K562 (cell line): ENCODE measurements around the gene RHOBTB3. TPM values are rescaled to one million over a fixed set of nuclear protein-coding genes. Genes with fewer than 3 reads are reported as not detected.

ENCODE experiments used
- C11orf30 ChIP-seq: fragments of 450-650 bp; IDR thresholded peaks from 2 replicates; pipeline ENCODE4 v1.6.1; 2016; ENCODE audit warnings: low read depth, mild to moderate bottlenecking
- CBFA2T3 ChIP-seq: fragments of 450-650 bp; IDR thresholded peaks from 2 replicates; pipeline ENCODE4 v1.6.1; 2017
- CREBBP ChIP-seq: IDR thresholded peaks from one replicate; pipeline ENCODE4 v1.6.1; 2012; ENCODE audit warnings: low read depth, mild to moderate bottlenecking, control low read depth, inconsistent platforms, low read length
- CTCFL ChIP-seq: IDR thresholded peaks from 2 replicates; pipeline ENCODE4 v1.6.1; 2011; ENCODE audit warnings: borderline replicate concordance, low read depth, mild to moderate bottlenecking, moderate library complexity, low read length; ENCODE audit not compliant: insufficient read depth, poor library complexity, severe bottlenecking
- CUX1 ChIP-seq: fragments of 200-800 bp; sonication (Bioruptor generic); IDR thresholded peaks from 2 replicates; pipeline ENCODE4 v1.6.1; 2016; ENCODE audit warnings: missing genetic modification characterization, missing compliant biosample characterization
- EHMT2 ChIP-seq: fragments of 450-650 bp; IDR thresholded peaks from 2 replicates; pipeline ENCODE4 v1.6.1; 2018; ENCODE audit warnings: antibody characterized with exemption
- ESRRA ChIP-seq: fragments of 450-650 bp; IDR thresholded peaks from 2 replicates; pipeline ENCODE4 v1.6.1; 2014; ENCODE audit warnings: low read depth, mild to moderate bottlenecking, moderate library complexity, borderline replicate concordance
- FIP1L1 ChIP-seq: fragments of 200-400 bp; formaldehyde crosslinking; IDR thresholded peaks from 2 replicates; pipeline ENCODE4 v1.6.1; 2018; ENCODE audit warnings: mild to moderate bottlenecking, low read depth, low read length; ENCODE audit not compliant: poor library complexity, severe bottlenecking
- KDM5B ChIP-seq: fragments of 200-600 bp; sonication (generic); IDR thresholded peaks from 2 replicates; pipeline ENCODE4 v1.6.1; 2012; ENCODE audit warnings: low read depth, mild to moderate bottlenecking, moderate library complexity, low read length, control low read depth, inconsistent platforms; ENCODE audit not compliant: insufficient replicate concordance
- NFIC ChIP-seq: fragments of 450-650 bp; IDR thresholded peaks from 2 replicates; pipeline ENCODE4 v1.6.1; 2017; ENCODE audit warnings: mild to moderate bottlenecking, inconsistent platforms
- NR0B1 ChIP-seq: fragments of 450-650 bp; IDR thresholded peaks from one replicate; pipeline ENCODE4 v1.6.1; 2018; ENCODE audit warnings: mild to moderate bottlenecking, moderate library complexity; ENCODE audit not compliant: partially characterized antibody
- NR4A1 ChIP-seq, 2 experiments: fragments of 250-450 bp in 1 of 2; fragments of 450-650 bp in 1 of 2; sonication (Bioruptor Pico) in 1 of 2; IDR thresholded peaks; 2 replicates each; pipeline versions ENCODE4 v1.4.0 to v1.6.1; 2016 to 2020; ENCODE audit warnings: mild to moderate bottlenecking in 2 of 2, missing compliant biosample characterization in 1 of 2, missing genetic modification characterization in 1 of 2, moderate library complexity in 1 of 2
- SIN3A ChIP-seq, 2 experiments: fragments of 150-350 bp in 1 of 2; IDR thresholded peaks; 2 replicates each; pipeline ENCODE4 v1.6.1; 2011 to 2016; ENCODE audit warnings: borderline replicate concordance in 2 of 2, low read depth in 2 of 2, low read length in 2 of 2, mild to moderate bottlenecking in 2 of 2, moderate library complexity in 2 of 2; ENCODE audit not compliant: control insufficient read depth in 1 of 2
- TEAD1 ChIP-seq, 2 experiments: fragments of 450-650 bp in 1 of 2; sonication (generic) in 1 of 2; formaldehyde crosslinking; IDR thresholded peaks; 2 replicates each; pipeline versions ENCODE4 v1.4.0 to v1.8.0; 2020 to 2022; ENCODE audit warnings: mild to moderate bottlenecking in 2 of 2, missing genetic modification reagents in 1 of 2
- ZNF224 ChIP-seq: sonication (generic); formaldehyde crosslinking; IDR thresholded peaks from 2 replicates; pipeline ENCODE4 v1.8.0; 2022; ENCODE audit warnings: mild to moderate bottlenecking, missing genetic modification reagents
- ZNF639 ChIP-seq, 2 experiments: fragments of 200-800 bp in 1 of 2; sonication (Bioruptor generic) in 1 of 2; sonication (generic) in 1 of 2; formaldehyde crosslinking in 1 of 2; IDR thresholded peaks in 1 of 2; conservative IDR thresholded peaks in 1 of 2; 2 replicates each; pipeline versions ENCODE4 v1.5.0 to v1.6.1; 2016 to 2020; ENCODE audit warnings: missing compliant biosample characterization in 1 of 2, missing genetic modification characterization in 1 of 2, missing genetic modification reagents in 1 of 2
- ZNF785 ChIP-seq: fragments of 250-450 bp; sonication (Bioruptor Pico); IDR thresholded peaks from 2 replicates; pipeline ENCODE4 v1.4.0; 2020; ENCODE audit warnings: mild to moderate bottlenecking
- polyA plus RNA-seq, 8 experiments: library from polyadenylated mRNA; depleted of rRNA in 4 of 8; stranded (reverse) in 5 of 8; unstranded in 3 of 8; fragments of >200 nt; fragmentation: Nextera tagmentation in 2 of 8; fragmentation: Illumina TruSeq in 1 of 8; extraction: Ambion mirVana in 2 of 8; extraction: Trizol in 1 of 8; gene quantifications; 2 replicates each; pipeline versions ENCODE4 v1.2.1 to v1.2.3, GENCODE V29; 2011 to 2014; ENCODE audit warnings: inconsistent platforms in 1 of 8, missing spikeins in 1 of 8
- total RNA-seq, 7 experiments: library from RNA; depleted of rRNA in 6 of 7; stranded (reverse); fragments of >200 nt in 6 of 7; fragmentation: Illumina TruSeq in 2 of 7; extraction: Trizol in 2 of 7; gene quantifications; 2 replicates each; pipeline versions ENCODE4 v1.2.1 to v1.2.3, GENCODE V29; 2011 to 2021; ENCODE audit warnings: low replicate concordance in 1 of 7

RHOBTB3 gene
- total and polyA plus RNA-seq, 9 of the 15 experiments (the other 6 are each of a cell fraction or from before 2014, with no cell fraction given) = 39.7 to 143 (median 115) TPM

GRCh38 chr5:95727764-95728191 is 3.4 kb upstream of the RHOBTB3 start (continued):
- TF ChIP-seq ZNF639 (CRISPR knock-in tag; conservative IDR thresholded peaks at IDR 0.05 in 1 of 2, IDR thresholded peaks at IDR 0.05 in 1 of 2) = no peak
- no peak for TF ChIP-seq SIN3A (IDR thresholded peaks at IDR 0.05; ENCODE audit: borderline replicate concordance in 2 of 2, control insufficient read depth in 1 of 2, low read depth in 2 of 2, low read length in 2 of 2)
- no peak for TF ChIP-seq CTCFL
- TF ChIP-seq CREBBP = no peak
- no peak for TF ChIP-seq KDM5B
- 0 out of 2 replicates have a peak, but pooled peaks have one; percentile 18 for TF ChIP-seq EHMT2
- TF ChIP-seq NFIC = no peak
- no peak for TF ChIP-seq CUX1 (CRISPR knock-in tag)
- 0 out of 2 replicates have a peak, but pooled peaks have one; percentile 10 for TF ChIP-seq ESRRA
- no peak for TF ChIP-seq FIP1L1
- no peak for TF ChIP-seq TEAD1 (CRISPR knock-in tag; IDR thresholded peaks at IDR 0.05)
- no peak for TF ChIP-seq NR0B1
- 0 out of 2 replicates have a peak, but pooled peaks have one; percentile 15 for TF ChIP-seq NR4A1 (CRISPR knock-in tag; IDR thresholded peaks at IDR 0.05)
- no peak for TF ChIP-seq NR4A1 (tag; IDR thresholded peaks at IDR 0.05)
- no peak for TF ChIP-seq ZNF224 (CRISPR knock-in tag)
- 0 out of 2 replicates have a peak, but pooled peaks have one; percentile 26 for TF ChIP-seq CBFA2T3
- no peak for TF ChIP-seq C11orf30
- no peak for TF ChIP-seq ZNF785 (CRISPR knock-in tag)
